Skeletal muscle satellite cell (primary cell): Measurements from ENCODE around the gene ATF1.

Experiments
- H3K27me3 ChIP-seq: 2 replicates; pipeline ENCODE4 v1.7.0; 2013; ENCODE audit warnings: low read length; ENCODE audit not compliant: control insufficient read depth, insufficient read depth
- H3K36me3 ChIP-seq: 2 replicates; pipeline ENCODE4 v1.7.0; 2013; ENCODE audit warnings: mild to moderate bottlenecking, control low read depth, low read length; ENCODE audit not compliant: insufficient read depth
- H3K4me1 ChIP-seq: 2 replicates; pipeline ENCODE4 v1.7.0; 2013; ENCODE audit warnings: low read length; ENCODE audit not compliant: control insufficient read depth, insufficient read depth
- H3K4me2 ChIP-seq: 2 replicates; pipeline ENCODE4 v1.7.0; 2013; ENCODE audit warnings: mild to moderate bottlenecking, low read length
- H3K4me3 ChIP-seq: 2 replicates; pipeline ENCODE4 v1.7.0; 2013; ENCODE audit warnings: low read length
- H3K9ac ChIP-seq: 2 replicates; pipeline ENCODE4 v1.7.0; 2013; ENCODE audit warnings: mild to moderate bottlenecking, low read depth, low read length, moderate library complexity
- H3K9me3 ChIP-seq: replicated peaks from 2 replicates; pipeline ENCODE4 v1.7.0; 2013; ENCODE audit warnings: mild to moderate bottlenecking, control low read depth, low read length

The ATF1 gene

GRCh38 chr12:50733706-50734105, 30.2 kb upstream of the ATF1 start:
- Histone ChIP-seq H3K9ac (no peak overlapping the region), H3K9me3 (no peaks in the 10 kb centered on the region), H3K36me3 (peaks cover 28% of the 10 kb centered on the region), H3K4me3 (no peak overlapping the region), H3K4me1 (peaks cover 11% of the 10 kb centered on the region), H3K4me2 (no peak overlapping the region), H3K27me3 (no peaks in the 10 kb centered on the region)

- H3K4me1 ChIP-seq = peaks cover 11% of the 10 kb centered on the region
- no peak overlapping the region for H3K4me3 ChIP-seq
- H3K4me2 ChIP-seq = no peak overlapping the region
- H3K36me3 ChIP-seq = peaks cover 25% of the 10 kb centered on the region
- no peaks in the 10 kb centered on the region for H3K9me3 ChIP-seq
- H3K9ac ChIP-seq = no peak overlapping the region
- H3K27me3 ChIP-seq = no peaks in the 10 kb centered on the region
Observed at GRCh38 chr12:50734409-50735263, 29.3 kb upstream of the ATF1 start.

DNA sequence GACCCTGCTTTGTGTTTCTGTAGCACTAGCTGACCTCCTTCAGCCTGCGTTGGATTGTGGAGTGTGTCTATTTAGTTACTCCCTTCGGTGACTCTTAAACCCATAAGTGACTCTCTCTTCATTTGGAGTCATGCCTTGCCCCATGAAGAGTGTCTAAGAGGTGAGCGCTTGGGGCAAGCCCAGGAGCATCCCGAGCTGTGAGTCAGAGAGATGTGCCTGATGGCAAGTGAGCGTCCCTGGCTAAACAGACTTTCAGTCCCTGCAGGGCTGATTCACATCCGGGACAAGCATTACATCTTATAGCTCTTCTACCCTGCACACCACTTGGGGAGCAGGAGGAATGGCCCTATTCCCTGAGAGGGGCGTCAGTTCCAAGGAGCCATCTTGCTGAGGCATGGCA, 24.3 kb upstream of the ATF1 start:
- peaks cover 47% of the 10 kb centered on the region for H3K36me3 ChIP-seq

GRCh38 chr12:50740307-50740706, 23.6 kb upstream of the ATF1 start:
- Histone ChIP-seq H3K9ac (no peak overlapping the region), H3K9me3 (no peaks in the 10 kb centered on the region), H3K36me3 (peaks cover 53% of the 10 kb centered on the region)

More for the DNA sequence above, 24.3 kb upstream of the ATF1 start:
- no peaks in the 10 kb centered on the region for H3K9me3 ChIP-seq
- no peak overlapping the region for H3K9ac ChIP-seq
- H3K4me3 ChIP-seq = no peak overlapping the region
- H3K4me1 ChIP-seq = peaks cover 6% of the 10 kb centered on the region
- no peak overlapping the region for H3K4me2 ChIP-seq
- no peaks in the 10 kb centered on the region for H3K27me3 ChIP-seq

GRCh38 chr12:50742776-50743175, 21.1 kb upstream of the ATF1 start:
- Histone ChIP-seq H3K36me3 (peaks cover 56% of the 10 kb centered on the region), H3K4me2 (no peak overlapping the region), H3K9me3 (no peaks in the 10 kb centered on the region), H3K27me3 (no peaks in the 10 kb centered on the region), H3K4me1 (peaks cover 6% of the 10 kb centered on the region), H3K9ac (no peak overlapping the region), H3K4me3 (no peak overlapping the region)

More at GRCh38 chr12:50740307-50740706, 23.6 kb upstream of the ATF1 start:
- H3K4me1 ChIP-seq = peaks cover 6% of the 10 kb centered on the region
- H3K4me2 ChIP-seq = no peak overlapping the region
- no peaks in the 10 kb centered on the region for H3K27me3 ChIP-seq
- H3K4me3 ChIP-seq = no peak overlapping the region

DNA sequence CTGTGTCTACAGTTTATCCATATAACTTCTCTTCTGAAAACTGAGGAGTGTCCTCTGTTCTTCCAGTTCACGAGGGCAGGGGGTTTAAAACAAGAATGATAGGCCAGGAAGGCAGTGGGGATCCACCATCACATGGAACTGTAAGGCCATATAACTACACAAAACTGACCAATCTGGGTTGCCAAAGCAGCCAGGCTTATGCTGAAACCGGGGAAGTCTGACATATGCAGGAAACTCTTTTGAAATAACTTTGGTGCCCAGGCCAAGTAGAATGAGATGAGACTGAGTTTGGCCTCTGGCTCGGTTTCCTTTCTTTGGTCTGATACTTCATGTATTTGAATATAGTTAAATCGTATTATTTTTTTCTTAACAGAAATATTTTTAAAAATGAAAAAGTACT, 18.0 kb upstream of the ATF1 start:
- Histone ChIP-seq H3K9ac (no peak overlapping the region), H3K4me3 (no peak overlapping the region), H3K4me1 (no peaks in the 10 kb centered on the region), H3K4me2 (no peak overlapping the region), H3K27me3 (no peaks in the 10 kb centered on the region), H3K36me3 (peaks cover 42% of the 10 kb centered on the region), H3K9me3 (no peaks in the 10 kb centered on the region)

GRCh38 chr12:50746431-50746830, 17.5 kb upstream of the ATF1 start:
- H3K4me3 ChIP-seq = no peak overlapping the region
- no peak overlapping the region for H3K9ac ChIP-seq
- H3K36me3 ChIP-seq = peaks cover 36% of the 10 kb centered on the region
- H3K27me3 ChIP-seq = no peaks in the 10 kb centered on the region
- H3K4me2 ChIP-seq = no peak overlapping the region
- no peaks in the 10 kb centered on the region for H3K9me3 ChIP-seq
- no peaks in the 10 kb centered on the region for H3K4me1 ChIP-seq

DNA sequence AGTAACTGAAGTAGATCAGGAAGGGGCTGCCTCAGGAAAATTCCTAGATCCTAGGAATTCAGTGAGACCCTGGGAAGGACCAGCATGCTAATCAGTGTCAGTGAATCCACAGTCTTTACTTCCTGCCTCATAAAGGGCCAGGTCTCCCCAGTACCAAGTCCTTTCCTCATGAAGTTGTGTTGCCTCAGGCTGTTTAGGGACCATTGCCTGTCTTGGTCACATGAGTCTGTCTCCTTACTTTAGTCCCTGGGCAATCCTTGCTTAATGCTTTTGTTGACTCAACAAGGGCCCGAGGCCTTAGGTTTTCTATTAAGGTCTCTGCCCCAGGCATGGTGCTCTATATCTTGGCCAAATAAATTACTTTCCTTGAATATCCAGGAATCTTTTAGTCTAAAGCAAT, 16.1 kb upstream of the ATF1 start:
- no peaks in the 10 kb centered on the region for H3K27me3 ChIP-seq
- peaks cover 28% of the 10 kb centered on the region for H3K36me3 ChIP-seq

DNA sequence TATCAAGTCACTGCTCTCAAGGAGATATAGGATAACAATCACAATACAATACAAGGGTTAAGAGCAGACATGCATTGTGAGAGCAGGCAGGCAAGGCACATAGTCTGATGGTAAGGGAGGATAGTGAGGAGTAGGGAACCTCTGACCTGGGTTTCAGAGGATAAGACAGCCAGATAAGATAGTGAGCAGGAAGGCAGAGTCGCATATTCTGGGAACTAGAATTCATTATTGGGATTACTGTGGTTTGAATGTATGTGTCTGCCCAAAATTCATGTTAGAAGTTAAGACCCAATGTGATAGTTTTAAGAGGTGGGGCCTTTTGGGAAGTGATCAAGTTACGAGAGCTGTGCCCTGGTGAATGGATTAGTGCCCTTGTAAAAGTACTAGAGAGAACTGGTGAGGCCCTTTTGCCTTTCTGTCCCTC, 14.4 kb upstream of the ATF1 start:
- no peak overlapping the region for H3K4me3 ChIP-seq
- H3K4me1 ChIP-seq = no peaks in the 10 kb centered on the region
- H3K4me2 ChIP-seq = no peak overlapping the region
- H3K9me3 ChIP-seq = no peaks in the 10 kb centered on the region
- H3K27me3 ChIP-seq = no peaks in the 10 kb centered on the region
- H3K9ac ChIP-seq = no peak overlapping the region
- peaks cover 22% of the 10 kb centered on the region for H3K36me3 ChIP-seq

More for the DNA sequence above, 16.1 kb upstream of the ATF1 start:
- Histone ChIP-seq H3K4me2 (no peak overlapping the region), H3K9me3 (no peaks in the 10 kb centered on the region), H3K4me1 (no peaks in the 10 kb centered on the region), H3K4me3 (no peak overlapping the region), H3K9ac (no peak overlapping the region)

GRCh38 chr12:50750366-50750765, 13.5 kb upstream of the ATF1 start:
- Histone ChIP-seq H3K36me3 (peaks cover 13% of the 10 kb centered on the region), H3K9me3 (no peaks in the 10 kb centered on the region), H3K4me1 (no peaks in the 10 kb centered on the region), H3K27me3 (no peaks in the 10 kb centered on the region), H3K4me2 (no peak overlapping the region), H3K4me3 (no peak overlapping the region), H3K9ac (no peak overlapping the region)

DNA sequence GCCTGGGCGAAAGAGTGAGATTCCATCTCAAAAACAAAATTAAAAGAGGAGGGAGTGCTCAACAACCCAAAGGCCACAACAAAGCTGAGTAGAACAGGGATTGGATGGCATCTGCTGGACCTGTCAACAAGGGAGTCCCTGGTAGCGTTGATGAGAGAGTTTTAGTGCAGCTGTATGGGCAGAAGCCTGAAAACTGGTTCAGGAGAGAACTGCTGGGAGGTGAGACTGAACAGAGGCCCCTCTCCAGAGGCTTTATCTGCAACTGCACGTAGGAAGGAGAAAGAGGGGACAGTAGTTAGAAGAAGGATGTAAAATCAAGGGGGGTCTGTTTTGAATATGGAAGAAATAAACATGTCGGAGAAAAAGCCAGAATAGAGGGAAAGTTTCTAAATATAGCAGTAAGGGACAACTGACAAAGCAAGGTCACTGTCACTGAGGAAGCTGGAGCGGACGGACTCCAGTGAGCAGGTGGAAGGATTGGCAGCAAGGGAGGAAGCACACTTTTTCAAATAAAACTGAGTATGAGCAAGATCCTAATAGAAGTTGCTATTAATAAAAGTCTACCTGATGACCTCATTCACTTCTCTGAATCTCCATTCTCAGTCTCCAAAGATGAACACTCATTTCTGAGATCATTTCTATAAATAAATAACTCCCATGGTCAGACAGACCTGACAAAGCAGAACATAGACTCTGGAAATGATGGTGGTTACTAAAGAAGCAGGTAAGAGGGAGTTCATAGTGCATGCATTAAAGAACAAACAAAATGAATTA, 11.8 kb upstream of the ATF1 start:
- no peak overlapping the region for H3K4me3 ChIP-seq
- H3K4me2 ChIP-seq = no peak overlapping the region
- H3K9me3 ChIP-seq = no peaks in the 10 kb centered on the region
- no peaks in the 10 kb centered on the region for H3K27me3 ChIP-seq
- no peak overlapping the region for H3K9ac ChIP-seq
- peaks cover 7% of the 10 kb centered on the region for H3K36me3 ChIP-seq
- no peaks in the 10 kb centered on the region for H3K4me1 ChIP-seq
